SW480 (cell line): ENCODE data around the gene EIF1AX.
"Not testable (repeated sequence)": the region's sequence is repeated elsewhere in the genome, so short reads cannot be mapped to it uniquely, and the experiment has no call there.

Source experiments
- DNase-seq: peaks from one replicate; pipeline ENCODE4 v3.0.0-alpha.2; 2016; ENCODE audit warnings: low spot score

The EIF1AX gene

GRCh38 chrX:20126833-20127232, 14.8 kb downstream of the EIF1AX start:
- DNase-seq: not testable (repeated sequence)

- DNase-seq: no peak
Observed at GRCh38 chrX:20124964-20125363, 16.7 kb downstream of the EIF1AX start.

GRCh38 chrX:20118065-20118824, 23.4 kb downstream of the EIF1AX start:
- DNase-seq: peak; percentile 57

- peak; percentile 40 for DNase-seq
Observed at GRCh38 chrX:20116577-20117240, 24.9 kb downstream of the EIF1AX start, which contains the start of gene MAP7D2. Gene MAP7D2 (minus strand): TSS chrX:20116907. CDS start chrX:20116879, 28 bp downstream.

GRCh38 chrX:20116087-20116576, 25.5 kb downstream of the EIF1AX start:
- DNase-seq: peak; percentile 36

GRCh38 chrX:20112022-20112774, 29.4 kb downstream of the EIF1AX start:
- no peak for DNase-seq

- DNase-seq: no peak
Observed at GRCh38 chrX:20111271-20111670, 30.4 kb downstream of the EIF1AX start.

GRCh38 chrX:20101934-20102581, 39.6 kb downstream of the EIF1AX start:
- no peak for DNase-seq

GRCh38 chrX:20091499-20091898, 50.1 kb downstream of the EIF1AX start:
- no peak for DNase-seq

- no peak for DNase-seq
Observed at GRCh38 chrX:20089845-20090244, 51.8 kb downstream of the EIF1AX start.

- no peak for DNase-seq
Observed at GRCh38 chrX:20080277-20080676, 61.4 kb downstream of the EIF1AX start.
